Heart right ventricle (tissue), 16 donors: ENCODE data around the gene EYS. TPM values are rescaled to one million over a fixed set of nuclear protein-coding genes. Genes with fewer than 3 reads are reported as not detected.

Experiments
- ATAC-seq, 8 donors: fragments of 200-7000 bp; cut with Tn5 transposase; one replicate each; pipeline ENCODE4 v1.9.1; 2020; ENCODE audit warnings: mild to moderate bottlenecking in 8 of 8, moderate library complexity in 8 of 8, moderate number of reproducible peaks in 1 of 8
- DNase-seq, 2 donors: peaks; one replicate each; pipeline ENCODE4 v3.0.0-alpha.2; 2020
- H3K27ac ChIP-seq, 10 donors: fragments of 200-600 bp; sonication (generic) in 2 of 10; one replicate each; pipeline versions ENCODE4 v1.5.0 to v1.8.0; 2020 to 2022; ENCODE audit warnings: mild to moderate bottlenecking in 3 of 10
- H3K27me3 ChIP-seq, 7 donors: fragments of 200-600 bp; one replicate each; pipeline ENCODE4 v1.8.0; 2021 to 2022; ENCODE audit warnings: mild to moderate bottlenecking in 2 of 7
- H3K36me3 ChIP-seq, 9 donors: fragments of 200-600 bp; sonication (generic) in 1 of 9; one replicate each; pipeline versions ENCODE4 v1.5.0 to v1.8.0; 2020 to 2022; ENCODE audit warnings: mild to moderate bottlenecking in 2 of 9
- H3K4me1 ChIP-seq, 9 donors: fragments of 200-600 bp; sonication (generic) in 1 of 9; one replicate each; pipeline versions ENCODE4 v1.5.0 to v1.8.0; 2020 to 2022; ENCODE audit warnings: mild to moderate bottlenecking in 4 of 9
- H3K4me3 ChIP-seq, 10 donors: fragments of 200-600 bp; sonication (generic) in 2 of 10; one replicate each; pipeline versions ENCODE4 v1.5.0 to v1.8.0; 2020 to 2022; ENCODE audit warnings: mild to moderate bottlenecking in 7 of 10, moderate library complexity in 2 of 10
- H3K9me3 ChIP-seq, 11 donors: fragments of 200-600 bp in 10 of 11; sonication (generic) in 2 of 11; one replicate each; pipeline versions ENCODE4 v1.5.0 to v1.8.0; 2013 to 2022; ENCODE audit warnings: mild to moderate bottlenecking in 2 of 11, control low read depth in 1 of 11, moderate library complexity in 1 of 11
- CTCF ChIP-seq, 9 donors: fragments of 200-600 bp; sonication (generic) in 2 of 9; IDR thresholded peaks; one replicate each; pipeline versions ENCODE4 v1.5.0 to v1.8.0; 2021 to 2022; ENCODE audit warnings: antibody characterized with exemption in 9 of 9, mild to moderate bottlenecking in 5 of 9, moderate library complexity in 1 of 9
- WGBS, 2 donors: extraction: QIAGEN DNeasy Blood & Tissue Kit; methylation state at CpG; one replicate each; pipeline ENCODE4 v1.1.7; 2013; ENCODE audit warnings: inconsistent platforms in 1 of 2; 5-methylcytosine and 5-hydroxymethylcytosine counted together
- intact Hi-C, 10 donors: fragments of 100-400 bp; cut with DNase I; formaldehyde crosslinking; loops; one replicate each; pipeline versions ENCODE4 v1.11.1 to v1.14.2; 2022
- polyA plus RNA-seq, 2 donors: library from polyadenylated mRNA; stranded (reverse); fragments of 200-250 nt; gene quantifications; one replicate each; pipeline ENCODE4 v1.2.3, GENCODE V29; 2013
- total RNA-seq, 10 donors: library from RNA; stranded (reverse); fragmentation: NEBNext Ultra II Directional in 3 of 10; extraction: Animal tissue kit (Norgen Biotek cat#: 25700) in 3 of 10; gene quantifications; one replicate each; pipeline versions ENCODE4 v1.2.1 to v1.2.4, GENCODE V29; 2021 to 2023
- donor health status: Arrhythmogenic right ventricular cardiomyopathy.
- donor health status: ischemic (EF 13 %, LVEDD 7.1; RV severe dilation, severe dysfunction).
- donor health status: healthy with polysubstance abuse.
- donor health status: DM: no; HTN: yes; CAD: no.
- donor health status: DM: no; HTN: no; CAD: no.
- donor health status: ischemic (EF 25% LVEDD 6.9; RV normal size, moderate dysfunction).
- donor health status: ischemic (EF 25% LVEDD 5.7; RV mildly dilated, moderate dysfunction).
- donor health status: healthy.
- donor health status: DM: yes; HTN: yes; CAD: no.
- donor health status: Ischemic cardiomyopathy.
- donor health status: ischemic (EF 35%, LVEDD 5.7; RV mildly dilated, moderate dysfunction).
- donor health status: nonischemic (EF 11% LVEDD 7.7; RV severe dilation, severe dysfunction).
- donor health status: DM: yes; HTN: yes; CAD: no.
- donor health status: PGD.
- donor health status: ischemic (EF 29% LVEDD 5.4; RV normal size, mild dysfunction).
- donor health status: nonischemic (EF 23%, LVEDD 6.1; RV moderate dilation, normal function).

EYS gene
- total and polyA plus RNA-seq, 12 donors: 0.02 to 0.40 (median 0.18) TPM; not detected in 8

- DNase-seq (no peak), ATAC-seq (no peak)
- no peak for TF ChIP-seq CTCF (IDR thresholded peaks at IDR 0.05)
- no peaks in the 10 kb centered on the region for H3K4me1 ChIP-seq
- H3K36me3 ChIP-seq: no peaks in the 10 kb centered on the region
- no peaks in the 10 kb centered on the region for H3K27me3 ChIP-seq
- 67 to 81% methylated on average over 3 of the region's 3 CpGs for WGBS, 2 donors
- H3K9me3 ChIP-seq: peaks cover 0 to 27% (median 6%) of the 10 kb centered on the region in 11 donors
- intact Hi-C loops: no loop called here
- no peak overlapping the region for H3K4me3 ChIP-seq
- H3K27ac ChIP-seq: no peak overlapping the region
Observed at GRCh38 chr6:64113704-64114103, 1593.3 kb downstream of the EYS start.

GRCh38 chr6:64104051-64104450 is 1603.0 kb downstream of the EYS start:
- no peaks in the 10 kb centered on the region for H3K4me1 ChIP-seq
- intact Hi-C loops: no loop called here

GRCh38 chr6:64103480-64103879 is 1603.5 kb downstream of the EYS start:
- WGBS, 2 donors: 63 to 83% methylated on average over 1 of the region's 1 CpG
- Histone ChIP-seq H3K4me3 (no peak overlapping the region), H3K36me3 (no peaks in the 10 kb centered on the region), H3K9me3 (peaks cover 0 to 10% (median 0%) of the 10 kb centered on the region in 11 donors), H3K4me1 (no peaks in the 10 kb centered on the region), H3K27ac (no peak overlapping the region), H3K27me3 (no peaks in the 10 kb centered on the region)
- intact Hi-C loops: no loop called here
- ATAC-seq: no peak
- DNase-seq: no peak
- no peak for TF ChIP-seq CTCF (IDR thresholded peaks at IDR 0.05)

More at GRCh38 chr6:64104051-64104450, 1603.0 kb downstream of the EYS start:
- Histone ChIP-seq H3K27ac (no peak overlapping the region), H3K27me3 (no peaks in the 10 kb centered on the region), H3K9me3 (peaks cover 0 to 10% (median 0%) of the 10 kb centered on the region in 11 donors), H3K4me3 (no peak overlapping the region), H3K36me3 (no peaks in the 10 kb centered on the region)
- no peak for TF ChIP-seq CTCF (IDR thresholded peaks at IDR 0.05)
- ATAC-seq: no peak
- DNase-seq: no peak

- intact Hi-C loops: no loop called here
- 44 to 46% methylated on average over 2 of the region's 2 CpGs for WGBS, 2 donors
Observed at GRCh38 chr6:64100702-64101303, 1606.2 kb downstream of the EYS start.

More at GRCh38 chr6:64100702-64101303, 1606.2 kb downstream of the EYS start:
- Histone ChIP-seq H3K27me3 (no peaks in the 10 kb centered on the region), H3K4me1 (no peaks in the 10 kb centered on the region), H3K27ac (no peak overlapping the region), H3K9me3 (peaks cover 0 to 19% (median 0%) of the 10 kb centered on the region in 11 donors), H3K4me3 (no peak overlapping the region), H3K36me3 (no peaks in the 10 kb centered on the region)
- DNase-seq: no peak
- no peak for ATAC-seq
- TF ChIP-seq CTCF (IDR thresholded peaks at IDR 0.05): no peak
